Thyroid gland (tissue), 4 donors: ENCODE measurements around the gene ITGA1.

ENCODE experiments used
- POLR2A ChIP-seq, 2 donors: fragments of 450-650 bp; IDR thresholded peaks; one replicate each; pipeline ENCODE4 v1.6.1; 2017; ENCODE audit warnings: antibody characterized with exemption in 2 of 2, mild to moderate bottlenecking in 2 of 2, moderate library complexity in 1 of 2
- TF ChIP-seq, protein P1 (sequence below), 6 experiments: fragments of 200-600 bp in 3 of 6; fragments of 450-650 bp in 3 of 6; sonication (generic) in 3 of 6; IDR thresholded peaks; one replicate each; pipeline ENCODE4 v1.5.1; 2016 to 2019; ENCODE audit warnings: antibody characterized with exemption in 6 of 6, mild to moderate bottlenecking in 2 of 6, inconsistent platforms in 1 of 6, moderate library complexity in 1 of 6

- TF ChIP-seq, protein P1, sequence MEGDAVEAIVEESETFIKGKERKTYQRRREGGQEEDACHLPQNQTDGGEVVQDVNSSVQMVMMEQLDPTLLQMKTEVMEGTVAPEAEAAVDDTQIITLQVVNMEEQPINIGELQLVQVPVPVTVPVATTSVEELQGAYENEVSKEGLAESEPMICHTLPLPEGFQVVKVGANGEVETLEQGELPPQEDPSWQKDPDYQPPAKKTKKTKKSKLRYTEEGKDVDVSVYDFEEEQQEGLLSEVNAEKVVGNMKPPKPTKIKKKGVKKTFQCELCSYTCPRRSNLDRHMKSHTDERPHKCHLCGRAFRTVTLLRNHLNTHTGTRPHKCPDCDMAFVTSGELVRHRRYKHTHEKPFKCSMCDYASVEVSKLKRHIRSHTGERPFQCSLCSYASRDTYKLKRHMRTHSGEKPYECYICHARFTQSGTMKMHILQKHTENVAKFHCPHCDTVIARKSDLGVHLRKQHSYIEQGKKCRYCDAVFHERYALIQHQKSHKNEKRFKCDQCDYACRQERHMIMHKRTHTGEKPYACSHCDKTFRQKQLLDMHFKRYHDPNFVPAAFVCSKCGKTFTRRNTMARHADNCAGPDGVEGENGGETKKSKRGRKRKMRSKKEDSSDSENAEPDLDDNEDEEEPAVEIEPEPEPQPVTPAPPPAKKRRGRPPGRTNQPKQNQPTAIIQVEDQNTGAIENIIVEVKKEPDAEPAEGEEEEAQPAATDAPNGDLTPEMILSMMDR (IDR thresholded peaks at IDR 0.05): no peak
- no peak for TF ChIP-seq POLR2A (IDR thresholded peaks at IDR 0.05)
Measured at GRCh38 chr5:52837068-52837467, 49.4 kb downstream of the ITGA1 start.
